OCI-LY3 (cell line): Measurements from ENCODE around the gene PDZRN3.

Experiments used
- H2AFZ ChIP-seq: fragments of 200-600, 300-600 bp; shearing (Covaris generic); 2 replicates; pipeline ENCODE4 v1.6.0; 2014; ENCODE audit warnings: antibody characterized with exemption, low read depth, low read length
- H3K27ac ChIP-seq: fragments of 200-600, 300-600 bp; sonication (generic); 2 replicates; pipeline ENCODE4 v1.5.1; 2014; ENCODE audit warnings: mild to moderate bottlenecking, low read length, moderate library complexity, mixed read lengths
- H3K27me3 ChIP-seq: fragments of 200-600, 300-600 bp; sonication (generic); 2 replicates; pipeline ENCODE4 v1.6.1; 2014; ENCODE audit warnings: low read depth, low read length, mixed read lengths
- H3K36me3 ChIP-seq: fragments of 200-600, 300-600 bp; sonication (generic); replicated peaks from 2 replicates; pipeline ENCODE3; 2014; ENCODE audit warnings: low read depth, low read length, mixed read lengths
- H3K4me1 ChIP-seq: fragments of 300-600, 200-600 bp; sonication (generic); 2 replicates; pipeline ENCODE4 v1.6.1; 2014; ENCODE audit warnings: low read length, mixed read lengths
- H3K4me2 ChIP-seq: fragments of 200-600, 300-600 bp; sonication (generic); 2 replicates; pipeline ENCODE4 v1.6.1; 2014; ENCODE audit warnings: low read length, mixed read lengths
- H3K4me3 ChIP-seq: fragments of 300-600, 200-600 bp; sonication (generic); 2 replicates; pipeline ENCODE4 v1.5.1; 2014; ENCODE audit warnings: antibody characterized with exemption, mild to moderate bottlenecking, low read length, moderate library complexity
- H3K79me2 ChIP-seq: fragments of 300-600, 200-600 bp; shearing (Covaris generic); 2 replicates; pipeline ENCODE4 v1.6.1; 2014; ENCODE audit warnings: mild to moderate bottlenecking, low read length, mixed read lengths
- H3K9ac ChIP-seq: fragments of 300-600, 200-600 bp; shearing (Covaris generic); 2 replicates; pipeline ENCODE4 v1.6.0; 2014; ENCODE audit warnings: mild to moderate bottlenecking, low read length, moderate library complexity
- H3K9me3 ChIP-seq: fragments of 200-600, 300-600 bp; shearing (Covaris generic); 2 replicates; pipeline ENCODE4 v1.6.1; 2014; ENCODE audit warnings: low read length, mixed read lengths; ENCODE audit not compliant: insufficient read depth
- H4K20me1 ChIP-seq: fragments of 200-600, 300-600 bp; sonication (generic); 2 replicates; pipeline ENCODE4 v1.6.1; 2016; ENCODE audit warnings: low read length, mixed read lengths; ENCODE audit not compliant: insufficient read depth
- CTCF ChIP-seq: fragments of 200-600, 300-600 bp; sonication (generic); IDR thresholded peaks from 2 replicates; pipeline ENCODE4 v1.5.1; 2014; ENCODE audit warnings: antibody characterized with exemption, low read length, low read depth
- EZH2phosphoT487 ChIP-seq: fragments of 200-600 bp; shearing (Covaris generic); IDR thresholded peaks from 2 replicates; pipeline ENCODE4 v1.6.1; 2018; ENCODE audit warnings: antibody characterized with exemption, mixed run types, low read depth

Gene PDZRN3

GRCh38 chr3:73624821-73625665 is at the start of gene PDZRN3:
PDZRN3 (minus strand) TSS chr3:73624941.
- Histone ChIP-seq H3K4me1 (no peaks in the 10 kb centered on the region), H3K4me3 (no peak within 1 kb of the TSS), H3K4me2 (no peak within 1 kb of the TSS), H4K20me1 (no peaks in the 10 kb centered on the region), H3K27ac (no peak within 1 kb of the TSS), H3K36me3 (no peaks in the 10 kb centered on the region), H2AFZ (no peak within 1 kb of the TSS), H3K9ac (no peak within 1 kb of the TSS), H3K9me3 (no peaks in the 10 kb centered on the region), H3K27me3 (no peaks in the 10 kb centered on the region), H3K79me2 (no peaks in the 10 kb centered on the region)
- TF ChIP-seq EZH2phosphoT487, result no peak
- TF ChIP-seq CTCF, result no peak

GRCh38 chr3:73674280-73674679 is 49.5 kb upstream of the PDZRN3 start:
- no peaks in the 10 kb centered on the region for H3K27me3 ChIP-seq
- H4K20me1 ChIP-seq, result no peaks in the 10 kb centered on the region
- TF ChIP-seq CTCF, result no peak
- no peak for TF ChIP-seq EZH2phosphoT487
- H3K36me3 ChIP-seq, result no peaks in the 10 kb centered on the region
- H3K79me2 ChIP-seq, result no peaks in the 10 kb centered on the region
- H3K9me3 ChIP-seq, result no peaks in the 10 kb centered on the region
- H3K9ac ChIP-seq, result no peak overlapping the region
- no peak overlapping the region for H2AFZ ChIP-seq
- H3K4me1 ChIP-seq, result peaks cover 15% of the 10 kb centered on the region
- H3K4me3 ChIP-seq, result no peak overlapping the region
- no peak overlapping the region for H3K27ac ChIP-seq
- no peak overlapping the region for H3K4me2 ChIP-seq

GRCh38 chr3:73669260-73669659 is 44.5 kb upstream of the PDZRN3 start:
- peak overlapping the region; percentile 13; the same call in 1 of the 2 replicates for H3K4me3 ChIP-seq
- no peak for TF ChIP-seq EZH2phosphoT487
- no peak for TF ChIP-seq CTCF
- peaks cover 22% of the 10 kb centered on the region for H3K4me1 ChIP-seq
- H3K27me3 ChIP-seq, result 0 out of 2 replicates have a peak, but pooled peaks cover 3% of the 10 kb centered on the region
- no peak overlapping the region for H3K27ac ChIP-seq
- H3K4me2 ChIP-seq, result peak overlapping the region; percentile 29
- no peaks in the 10 kb centered on the region for H4K20me1 ChIP-seq
- H2AFZ ChIP-seq, result no peak overlapping the region
- no peak overlapping the region for H3K9ac ChIP-seq
- no peaks in the 10 kb centered on the region for H3K9me3 ChIP-seq
- H3K36me3 ChIP-seq, result no peaks in the 10 kb centered on the region
- H3K79me2 ChIP-seq, result no peaks in the 10 kb centered on the region

- Histone ChIP-seq H3K9ac (no peak overlapping the region), H2AFZ (no peak overlapping the region), H3K27ac (no peak overlapping the region), H3K4me3 (no peak overlapping the region), H3K9me3 (no peaks in the 10 kb centered on the region), H3K4me1 (peaks cover 22% of the 10 kb centered on the region), H3K79me2 (no peaks in the 10 kb centered on the region), H3K27me3 (0 out of 2 replicates have a peak, but pooled peaks cover 3% of the 10 kb centered on the region), H3K4me2 (no peak overlapping the region), H3K36me3 (no peaks in the 10 kb centered on the region), H4K20me1 (no peaks in the 10 kb centered on the region)
- TF ChIP-seq CTCF (no peak), EZH2phosphoT487 (no peak)
Measured at GRCh38 chr3:73668391-73668790, 43.6 kb upstream of the PDZRN3 start.
